WTC11 (cell line): ENCODE results near the gene NMT2.

Source experiments
- JUN ChIP-seq: sonication (generic); formaldehyde crosslinking; IDR thresholded peaks from 2 replicates; pipeline ENCODE4 v1.8.0; 2023; ENCODE audit warnings: mild to moderate bottlenecking, missing genetic modification reagents
- TF ChIP-seq, protein P1 (sequence below): sonication (generic); formaldehyde crosslinking; IDR thresholded peaks from 2 replicates; pipeline ENCODE4 v1.8.0; 2022; ENCODE audit warnings: mild to moderate bottlenecking, missing genetic modification reagents

DNA sequence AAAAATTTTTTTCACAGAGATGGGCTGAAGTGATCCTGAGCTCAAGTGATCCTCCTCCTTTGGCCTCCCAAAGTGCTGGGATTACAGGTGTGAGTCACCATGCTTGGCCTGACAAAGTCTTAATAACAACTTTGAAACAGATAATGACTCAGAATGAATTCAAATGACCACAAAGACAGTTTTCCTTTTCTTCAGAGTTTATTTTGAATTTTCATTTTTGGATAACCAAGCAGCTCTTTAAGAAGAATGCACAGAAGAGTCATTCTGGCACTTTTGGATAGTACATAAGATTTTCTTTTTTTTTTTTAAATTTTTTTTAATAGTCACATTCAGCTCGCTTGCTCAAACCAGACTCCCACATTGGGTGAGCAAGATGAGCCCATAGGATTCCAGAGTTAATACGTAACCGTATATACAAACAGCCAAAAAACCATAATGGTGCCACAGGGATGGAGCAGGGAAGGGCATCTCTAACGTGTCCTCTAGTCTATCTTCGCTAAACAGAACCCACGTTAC, 43.0 kb upstream of the NMT2 start:
- TF ChIP-seq, protein P1, sequence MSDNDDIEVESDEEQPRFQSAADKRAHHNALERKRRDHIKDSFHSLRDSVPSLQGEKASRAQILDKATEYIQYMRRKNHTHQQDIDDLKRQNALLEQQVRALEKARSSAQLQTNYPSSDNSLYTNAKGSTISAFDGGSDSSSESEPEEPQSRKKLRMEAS (CRISPR knock-in tag) = no peak
- no peak for TF ChIP-seq JUN (CRISPR knock-in tag)
